Heart left ventricle (tissue), 16 donors: ENCODE measurements around the gene ITPR3. TPM values are rescaled to one million over a fixed set of nuclear protein-coding genes. Genes with fewer than 3 reads are reported as not detected.
A peak's percentile ranks its signal among the peaks of the same experiment; 100 is the strongest.

Source experiments
- ATAC-seq, 4 donors: fragments of 200-7000 bp; cut with Tn5 transposase; one replicate each; pipeline ENCODE4 v1.9.1; 2020 to 2022; ENCODE audit warnings: moderate library complexity in 4 of 4, mild to moderate bottlenecking in 3 of 4, moderate number of reproducible peaks in 1 of 4
- DNase-seq, 5 donors: peaks; one replicate each; pipeline ENCODE4 v3.0.0-alpha.2; 2020
- H3K27ac ChIP-seq, 12 donors: fragments of 200-600 bp; sonication (generic) in 4 of 12; one replicate each; pipeline versions ENCODE4 v1.5.0 to v1.8.0; 2016 to 2022; ENCODE audit warnings: mild to moderate bottlenecking in 2 of 12
- H3K27me3 ChIP-seq, 9 donors: fragments of 200-600 bp; sonication (generic) in 2 of 9; one replicate each; pipeline versions ENCODE4 v1.5.1 to v1.8.0; 2016 to 2022; ENCODE audit warnings: mild to moderate bottlenecking in 3 of 9
- H3K36me3 ChIP-seq, 9 donors: fragments of 200-600 bp; sonication (generic) in 2 of 9; one replicate each; pipeline versions ENCODE4 v1.5.0 to v1.8.0; 2018 to 2022; ENCODE audit warnings: mild to moderate bottlenecking in 2 of 9
- H3K4me1 ChIP-seq, 12 donors: fragments of 200-600 bp; sonication (generic) in 4 of 12; one replicate each; pipeline versions ENCODE4 v1.5.0 to v1.8.0; 2016 to 2022; ENCODE audit warnings: mild to moderate bottlenecking in 3 of 12
- H3K4me3 ChIP-seq, 12 donors: fragments of 200-600 bp; sonication (generic) in 4 of 12; one replicate each; pipeline versions ENCODE4 v1.5.0 to v1.8.0; 2017 to 2022; ENCODE audit warnings: mild to moderate bottlenecking in 9 of 12, moderate library complexity in 4 of 12
- H3K9me3 ChIP-seq, 12 donors: fragments of 200-600 bp; sonication (generic) in 4 of 12; one replicate each; pipeline versions ENCODE4 v1.5.0 to v1.8.0; 2016 to 2022; ENCODE audit warnings: mild to moderate bottlenecking in 1 of 12
- POLR2A ChIP-seq, 2 donors: fragments of 450-650 bp; IDR thresholded peaks; one replicate each; pipeline ENCODE4 v1.6.1; 2017; ENCODE audit warnings: antibody characterized with exemption in 2 of 2, mild to moderate bottlenecking in 2 of 2, moderate library complexity in 2 of 2
- WGBS, 4 donors: extraction: QIAGEN DNeasy Blood & Tissue Kit in 2 of 4; methylation state at CpG; one replicate each; pipeline versions ENCODE4 v1.1.5 to v1.1.7; 2013 to 2018; 5-methylcytosine and 5-hydroxymethylcytosine counted together
- intact Hi-C, 10 donors: fragments of 100-400 bp; cut with DNase I; formaldehyde crosslinking; loops; one replicate each; pipeline versions ENCODE4 v1.11.1 to v1.14.2; 2022
- microRNA counts, 2 donors: library from miRNA; unstranded; fragments of <30 nt; microRNA quantifications; one replicate each; lab custom pipeline; 2016
- microRNA-seq, 4 donors: library from miRNA; unstranded; fragments of <30 nt; microRNA quantifications; one replicate each; pipeline versions ENCODE4 to v1.2.0, GENCODE V29; 2017 to 2020
- polyA plus RNA-seq, 2 donors: library from polyadenylated mRNA; stranded (reverse); fragments of 200-250 nt; gene quantifications; one replicate each; pipeline ENCODE4 v1.2.3, GENCODE V29; 2013
- total RNA-seq, 9 donors: library from RNA; depleted of rRNA in 2 of 9; stranded (reverse); fragments of >200 nt in 2 of 9; fragmentation: NEBNext Ultra II Directional in 3 of 9; extraction: Animal tissue kit (Norgen Biotek cat#: 25700) in 3 of 9; gene quantifications; one replicate each; pipeline versions ENCODE4 v1.1.0 to v1.2.4, GENCODE V29; 2016 to 2023
- TF ChIP-seq, protein P1 (sequence below), 12 donors: fragments of 200-600 bp; sonication (generic) in 4 of 12; IDR thresholded peaks; one replicate each; pipeline versions ENCODE4 v1.5.0 to v1.8.0; 2018 to 2022; ENCODE audit warnings: antibody characterized with exemption in 12 of 12, mild to moderate bottlenecking in 5 of 12
- donor health status: ischemic (EF 13 %, LVEDD 7.1; RV severe dilation, severe dysfunction).
- donor health status: healthy with polysubstance abuse.
- donor health status: DM: no; HTN: yes; CAD: no.
- donor health status: DM: no; HTN: no; CAD: no.
- donor health status: ischemic (EF 25% LVEDD 6.9; RV normal size, moderate dysfunction).
- donor health status: ischemic (EF 25% LVEDD 5.7; RV mildly dilated, moderate dysfunction).
- donor health status: healthy.
- donor health status: DM: yes; HTN: yes; CAD: no.
- donor health status: ischemic (EF 35%, LVEDD 5.7; RV mildly dilated, moderate dysfunction).
- donor health status: nonischemic (EF 11% LVEDD 7.7; RV severe dilation, severe dysfunction).
- donor health status: DM: yes; HTN: yes; CAD: no.
- donor health status: PGD.
- donor health status: ischemic (EF 29% LVEDD 5.4; RV normal size, mild dysfunction).
- donor health status: nonischemic (EF 23%, LVEDD 6.1; RV moderate dilation, normal function).

ITPR3 gene
- total and polyA plus RNA-seq, 11 donors, result 4.8 to 33.5 (median 7.8) TPM

GRCh38 chr6:33744001-33744848 is 123.1 kb downstream of the ITPR3 start:
- H3K9me3 ChIP-seq, result no peaks in the 10 kb centered on the region
- DNase-seq (peak in 4 of 5 donors; percentile 59 to 72 (median 70)), ATAC-seq (peak in 3 of 4 donors; percentile 6 to 34 (median 20))
- peak overlapping the region in 11 of 12 donors; percentile 42 to 80 (median 57) for H3K4me3 ChIP-seq
- 18 to 30% (median 24%) methylated on average over 11 of the region's 11 CpGs for WGBS, 4 donors
- H3K36me3 ChIP-seq, result peaks cover 0 to 7% (median 0%) of the 10 kb centered on the region in 9 donors
- H3K4me1 ChIP-seq, result peaks cover 0 to 68% (median 26%) of the 10 kb centered on the region in 12 donors
- peak in 1 of 2 donors; percentile 18 for TF ChIP-seq POLR2A (IDR thresholded peaks at IDR 0.05)
- TF ChIP-seq, protein P1, sequence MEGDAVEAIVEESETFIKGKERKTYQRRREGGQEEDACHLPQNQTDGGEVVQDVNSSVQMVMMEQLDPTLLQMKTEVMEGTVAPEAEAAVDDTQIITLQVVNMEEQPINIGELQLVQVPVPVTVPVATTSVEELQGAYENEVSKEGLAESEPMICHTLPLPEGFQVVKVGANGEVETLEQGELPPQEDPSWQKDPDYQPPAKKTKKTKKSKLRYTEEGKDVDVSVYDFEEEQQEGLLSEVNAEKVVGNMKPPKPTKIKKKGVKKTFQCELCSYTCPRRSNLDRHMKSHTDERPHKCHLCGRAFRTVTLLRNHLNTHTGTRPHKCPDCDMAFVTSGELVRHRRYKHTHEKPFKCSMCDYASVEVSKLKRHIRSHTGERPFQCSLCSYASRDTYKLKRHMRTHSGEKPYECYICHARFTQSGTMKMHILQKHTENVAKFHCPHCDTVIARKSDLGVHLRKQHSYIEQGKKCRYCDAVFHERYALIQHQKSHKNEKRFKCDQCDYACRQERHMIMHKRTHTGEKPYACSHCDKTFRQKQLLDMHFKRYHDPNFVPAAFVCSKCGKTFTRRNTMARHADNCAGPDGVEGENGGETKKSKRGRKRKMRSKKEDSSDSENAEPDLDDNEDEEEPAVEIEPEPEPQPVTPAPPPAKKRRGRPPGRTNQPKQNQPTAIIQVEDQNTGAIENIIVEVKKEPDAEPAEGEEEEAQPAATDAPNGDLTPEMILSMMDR (IDR thresholded peaks at IDR 0.05), result peak; percentile 77 to 90 (median 86)
- peak overlapping the region; percentile 74 to 99 (median 92) for H3K27ac ChIP-seq
- H3K27me3 ChIP-seq, result peaks cover 0 to 5% (median 0%) of the 10 kb centered on the region in 9 donors
- intact Hi-C loops, result loop anchor here in 1 of 10 donors (1.0 to 5.0 kb wide), 3 partner anchors 18 to 157 kb away; partner anchors contain the start of gene UQCC2

- H3K27ac ChIP-seq, result peak overlapping the region; percentile 74 to 99 (median 92)
Measured at GRCh38 chr6:33744895-33745546, 123.9 kb downstream of the ITPR3 start.

GRCh38 chr6:33745548-33745947 is 124.4 kb downstream of the ITPR3 start:
- DNase-seq, result no peak
- intact Hi-C loops, result loop anchor here in 1 of 10 donors (2.0 kb wide), 1 partner anchor 35 kb away; the partner anchor contains the start of gene UQCC2

More at GRCh38 chr6:33744895-33745546, 123.9 kb downstream of the ITPR3 start:
- no peak for TF ChIP-seq POLR2A (IDR thresholded peaks at IDR 0.05)
- TF ChIP-seq, protein P1 (IDR thresholded peaks at IDR 0.05), result no peak
- ATAC-seq (peak in 3 of 4 donors; percentile 2 to 30 (median 8)), DNase-seq (peak in 1 of 5 donors; percentile 40)
- peaks cover 0 to 7% (median 0%) of the 10 kb centered on the region in 9 donors for H3K36me3 ChIP-seq
- intact Hi-C loops, result loop anchor here in 1 of 10 donors (1.0 to 5.0 kb wide), 3 partner anchors 17 to 158 kb away; partner anchors contain the start of gene UQCC2
- H3K27me3 ChIP-seq, result peaks cover 0 to 5% (median 0%) of the 10 kb centered on the region in 9 donors
- 48 to 69% (median 54%) methylated on average over 7 to 13 of the region's 13 CpGs for WGBS, 4 donors
- H3K9me3 ChIP-seq, result no peaks in the 10 kb centered on the region
- peaks cover 0 to 60% (median 21%) of the 10 kb centered on the region in 12 donors for H3K4me1 ChIP-seq
- H3K4me3 ChIP-seq, result peak overlapping the region in 11 of 12 donors; percentile 42 to 80 (median 57)

More at GRCh38 chr6:33745548-33745947, 124.4 kb downstream of the ITPR3 start:
- TF ChIP-seq POLR2A (IDR thresholded peaks at IDR 0.05), result no peak
- TF ChIP-seq, protein P1 (IDR thresholded peaks at IDR 0.05), result no peak
- peaks cover 0 to 5% (median 0%) of the 10 kb centered on the region in 9 donors for H3K27me3 ChIP-seq
- ATAC-seq, result peak in 1 of 4 donors; percentile 3
- peaks cover 0 to 55% (median 21%) of the 10 kb centered on the region in 12 donors for H3K4me1 ChIP-seq
- peak overlapping the region; percentile 74 to 99 (median 92) for H3K27ac ChIP-seq
- H3K9me3 ChIP-seq, result no peaks in the 10 kb centered on the region
- 52 to 63% (median 57%) methylated on average over 7 of the region's 7 CpGs for WGBS, 4 donors
- peaks cover 0 to 7% (median 0%) of the 10 kb centered on the region in 9 donors for H3K36me3 ChIP-seq
- peak overlapping the region; percentile 42 to 80 (median 57) for H3K4me3 ChIP-seq

MicroRNA genes within 50 kb of the gene (microRNA counts, 767-probe panel; counts per million panel counts)
- 0 to 71.6 counts per million in 2 donors for microRNA hsa-miR-3934 (lab: Ali Mortazavi, UCI)

Small RNAs within 50 kb of the gene (microRNA-seq; reads per million reads assigned to microRNA genes)
- 1.5 to 3.5 (median 2.1) reads per million in 4 donors for gene MIR3934

Other genes starting within 250 kb of the ITPR3 start
- 1 to 10 TPM in 3 of 9 donors, under 1 TPM in 3, not detected in 3; 0.39 to 7.0 (median 1.0) TPM for gene KIFC1, start 229.5 kb upstream of the ITPR3 start, total RNA-seq
- under 1 TPM; 0.04 to 0.30 TPM for gene KIFC1, start 229.5 kb upstream of the ITPR3 start, polyA plus RNA-seq
- gene PHF1, start 210.3 kb upstream of the ITPR3 start, total RNA-seq, result 10 to 100 TPM; 43.0 to 82.1 (median 47.3) TPM
- 10 to 100 TPM; 54.0 to 77.0 TPM for gene PHF1, start 210.3 kb upstream of the ITPR3 start, polyA plus RNA-seq
- gene CUTA, start 203.2 kb upstream of the ITPR3 start, total RNA-seq, result 100 to 1,000 TPM in 8 of 9 donors, 10 to 100 TPM in 1; 99.3 to 142 (median 120) TPM
- gene CUTA, start 203.2 kb upstream of the ITPR3 start, polyA plus RNA-seq, result 100 to 1,000 TPM; 139 to 142 TPM
- gene SYNGAP1, start 201.3 kb upstream of the ITPR3 start, total RNA-seq, result 1 to 10 TPM; 2.4 to 9.9 (median 4.4) TPM
- gene SYNGAP1, start 201.3 kb upstream of the ITPR3 start, polyA plus RNA-seq, result 1 to 10 TPM; 5.0 to 5.8 TPM
- gene ZBTB9, start 166.7 kb upstream of the ITPR3 start, total RNA-seq, result 1 to 10 TPM; 2.5 to 6.4 (median 4.7) TPM
- 1 to 10 TPM; 2.2 to 5.6 TPM for gene ZBTB9, start 166.7 kb upstream of the ITPR3 start, polyA plus RNA-seq
- 10 to 100 TPM; 13.9 to 33.4 (median 18.9) TPM for gene BAK1, start 41.0 kb upstream of the ITPR3 start, total RNA-seq
- 10 to 100 TPM; 18.1 to 55.3 TPM for gene BAK1, start 41.0 kb upstream of the ITPR3 start, polyA plus RNA-seq
- 100 to 1,000 TPM in 8 of 9 donors, 10 to 100 TPM in 1; 88.5 to 298 (median 195) TPM for gene UQCC2, start 90.4 kb downstream of the ITPR3 start, total RNA-seq
- 100 to 1,000 TPM; 123 to 496 TPM for gene UQCC2, start 90.4 kb downstream of the ITPR3 start, polyA plus RNA-seq
- 10 to 100 TPM; 11.7 to 72.4 (median 30.8) TPM for gene IP6K3, start 125.6 kb downstream of the ITPR3 start, total RNA-seq
- gene IP6K3, start 125.6 kb downstream of the ITPR3 start, polyA plus RNA-seq, result 10 to 100 TPM; 16.9 to 59.2 TPM
- gene LEMD2, start 167.8 kb downstream of the ITPR3 start, total RNA-seq, result 10 to 100 TPM; 21.2 to 41.5 (median 25.7) TPM
- 10 to 100 TPM; 29.9 to 51.3 TPM for gene LEMD2, start 167.8 kb downstream of the ITPR3 start, polyA plus RNA-seq
- gene MLN, start 182.7 kb downstream of the ITPR3 start, total RNA-seq, result not detected
- not detected for gene MLN, start 182.7 kb downstream of the ITPR3 start, polyA plus RNA-seq